Measurements from ENCODE around the gene TSPAN18. TPM values are rescaled to one million over a fixed set of nuclear protein-coding genes. Genes with fewer than 3 reads are reported as not detected.

TSPAN18 gene
- total and polyA plus RNA-seq, 2 of the 8 experiments (the other 6 are each of a cell fraction or from before 2014, with no cell fraction given): 5.2 to 10.2 TPM

GRCh38 chr11:44870181-44870580, 143.4 kb downstream of the TSPAN18 start:
- no peak overlapping the region for H4K5ac ChIP-seq (ENCODE audit: insufficient read length, low read depth, low read length)
- no peak overlapping the region for H3K4ac ChIP-seq (replicated peaks; ENCODE audit: insufficient read length, low read depth, low read length)
- H2BK20ac ChIP-seq (ENCODE audit: low read length): no peak overlapping the region
- DNase-seq (ENCODE audit: low read depth in 1 of 2, low spot score in 2 of 2): no peak
- POLR2A ChIA-PET (ENCODE audit: partially characterized antibody): interaction anchor here (2.6 kb wide), 1 partner anchor 46 kb away, joined by 6 read pairs; no protein-coding TSS in a partner anchor
- H3K9ac ChIP-seq (replicated peaks in 1 of 4; ENCODE audit: extremely low read depth in 1 of 4, low read depth in 3 of 4, low read length in 3 of 4): no peak overlapping the region
- no peak overlapping the region for H3K27ac ChIP-seq (ENCODE audit: low read depth, low read length)
- no peaks in the 10 kb centered on the region for H3K36me3 ChIP-seq (ENCODE audit: control insufficient read depth in 2 of 4, insufficient read depth in 4 of 4, low read length in 3 of 4)
- no peak overlapping the region for H2BK12ac ChIP-seq (ENCODE audit: low read depth, low read length)
- no peaks in the 10 kb centered on the region for H3K79me1 ChIP-seq (ENCODE audit: low read depth, low read length)
- H3K23me2 ChIP-seq (ENCODE audit: low read depth, low read length): no peaks in the 10 kb centered on the region
- H4K8ac ChIP-seq (ENCODE audit: extremely low read depth, insufficient read depth, low read length): no peak overlapping the region
- H3K23ac ChIP-seq (ENCODE audit: insufficient read length): no peak overlapping the region
- H4K91ac ChIP-seq (replicated peaks; ENCODE audit: insufficient read length, low read length): no peak overlapping the region
- H3K18ac ChIP-seq (ENCODE audit: extremely low read depth, low read length): no peak overlapping the region
- CTCF ChIA-PET (ENCODE audit: partially characterized antibody): interaction anchor here (0.7 to 5.0 kb wide), 13 partner anchors 11 to 248 kb away, joined by 3 to 26 read pairs (median 3); no protein-coding TSS in a partner anchor
- H3K4me3 ChIP-seq (ENCODE audit: extremely low read depth in 1 of 4, insufficient read depth in 2 of 4, low read depth in 3 of 4, low read length in 4 of 4): no peak overlapping the region
- no peaks in the 10 kb centered on the region for H3K27me3 ChIP-seq (replicated peaks in 1 of 4; ENCODE audit: control insufficient read depth in 3 of 4, extremely low read depth in 1 of 4, insufficient read depth in 3 of 4, low read length in 3 of 4)
- peaks cover 0 to 12% (median 7%) of the 10 kb centered on the region in 4 experiments; a peak in 6 of 7 replicates for H3K4me1 ChIP-seq (replicated peaks in 1 of 4; ENCODE audit: control insufficient read depth in 3 of 4, insufficient read depth in 4 of 4, low read length in 3 of 4)
- H2BK120ac ChIP-seq (replicated peaks; ENCODE audit: low read depth, low read length): no peak overlapping the region
- no peak overlapping the region for H2BK15ac ChIP-seq (ENCODE audit: low read length)
- H3K9me3 ChIP-seq (ENCODE audit: insufficient read depth in 2 of 2, low read depth in 1 of 2, low read length in 1 of 2): no peaks in the 10 kb centered on the region
- WGBS, 2 experiments (ENCODE audit: extremely low coverage in 1 of 2, insufficient coverage in 1 of 2, insufficient read length in 1 of 2, insufficient replicate concordance in 2 of 2, low coverage in 1 of 2, low lambda C conversion rate in 2 of 2, missing lambda C conversion rate in 1 of 2): 91% methylated on average over 3 of the region's 3 CpGs; no CpG with 5 or more reads in 1 of the 2 experiments
- no peak overlapping the region for H2AK5ac ChIP-seq (ENCODE audit: low read depth, low read length)
- TF ChIP-seq ZNF274 (IDR thresholded peaks at IDR 0.05; ENCODE audit: borderline replicate concordance, extremely low read depth, low read length): no peak
- no peak for TF ChIP-seq CBX8 (IDR thresholded peaks at IDR 0.05; ENCODE audit: borderline replicate concordance, low read depth, low read length)
- TF ChIP-seq RFX5 (IDR thresholded peaks at IDR 0.05; ENCODE audit: borderline replicate concordance, low read depth, low read length): no peak
- TF ChIP-seq KDM1A (IDR thresholded peaks at IDR 0.05; ENCODE audit: borderline replicate concordance, low read length): no peak
- TF ChIP-seq SRF (IDR thresholded peaks at IDR 0.05; ENCODE audit: low read depth, low read length): no peak
- no peak overlapping the region for H2AFZ ChIP-seq (ENCODE audit: low read length)
- H3K56ac ChIP-seq (replicated peaks; ENCODE audit: insufficient read length, low read depth, low read length): no peak overlapping the region
- H3K4me2 ChIP-seq (ENCODE audit: insufficient read depth in 1 of 2, low read depth in 2 of 2, low read length in 2 of 2): no peak overlapping the region
- H3K14ac ChIP-seq (ENCODE audit: insufficient read length): no peak overlapping the region
- H2BK5ac ChIP-seq (ENCODE audit: low read depth, low read length): no peak overlapping the region
- no peaks in the 10 kb centered on the region for H4K20me1 ChIP-seq (replicated peaks in 1 of 2; ENCODE audit: control insufficient read depth in 1 of 2, insufficient read depth in 2 of 2, low read length in 2 of 2)
- no peaks in the 10 kb centered on the region for H3K79me2 ChIP-seq (ENCODE audit: control insufficient read depth in 1 of 2, insufficient read depth in 2 of 2, low read length in 2 of 2)
- no peak for FAIRE-seq
